Left ventricle myocardium superior (tissue), 1 donor: ENCODE measurements around the gene ABLIM1. TPM values are rescaled to one million over a fixed set of nuclear protein-coding genes. Genes with fewer than 3 reads are reported as not detected.

Source experiments
- ATAC-seq: fragments of 200-7000 bp; cut with Tn5 transposase; one replicate; pipeline ENCODE4 v1.9.1; 2020; ENCODE audit warnings: mild to moderate bottlenecking, moderate library complexity
- DNase-seq: peaks from one replicate; pipeline ENCODE4 v3.0.0-alpha.2; 2020
- intact Hi-C: fragments of 100-400 bp; cut with micrococcal nuclease; formaldehyde crosslinking; loops from one replicate; pipeline ENCODE4 v1.11.0; 2022
- total RNA-seq: library from RNA; stranded (reverse); fragmentation: NEBNext Ultra II Directional; extraction: Animal tissue kit (Norgen Biotek cat#: 25700); gene quantifications from one replicate; pipeline ENCODE4 v1.2.1, GENCODE V29; 2021
- donor health status: DM: no; HTN: yes; CAD: no; lungs with severe emphysema.

ABLIM1 gene
- total RNA-seq, 1 donor from 2014 or later = 808 TPM

GRCh38 chr10:114491419-114491818 lies 166.7 kb downstream of the ABLIM1 start:
- ATAC-seq = peak; percentile 50
- intact Hi-C loops = no loop called here
- peak; percentile 72 for DNase-seq

GRCh38 chr10:114489521-114490310 lies 168.4 kb downstream of the ABLIM1 start:
- intact Hi-C loops = no loop called here
- no peak for ATAC-seq
- DNase-seq = no peak

- no peak for ATAC-seq
- DNase-seq = no peak
- intact Hi-C loops = no loop called here
These were observed 170.1 kb downstream of the ABLIM1 start for GRCh38 chr10:114487815-114488536.

- ATAC-seq (no peak), DNase-seq (no peak)
- intact Hi-C loops = no loop called here
These were observed 170.9 kb downstream of the ABLIM1 start for GRCh38 chr10:114486938-114487814.

- DNase-seq (no peak), ATAC-seq (peak; percentile 4)
- intact Hi-C loops = no loop called here
These were observed 172.2 kb downstream of the ABLIM1 start for GRCh38 chr10:114485696-114486400.

GRCh38 chr10:114483575-114483974 lies 174.5 kb downstream of the ABLIM1 start:
- DNase-seq (peak; percentile 57), ATAC-seq (peak; percentile 60)
- intact Hi-C loops = no loop called here

- peak; percentile 45 for ATAC-seq
- intact Hi-C loops = no loop called here
- DNase-seq = no peak
These were observed 175.4 kb downstream of the ABLIM1 start for GRCh38 chr10:114482480-114483304.

GRCh38 chr10:114481055-114481454 lies 177.0 kb downstream of the ABLIM1 start:
- DNase-seq (no peak), ATAC-seq (no peak)
- intact Hi-C loops = no loop called here

- ATAC-seq (no peak), DNase-seq (no peak)
- intact Hi-C loops = loop anchor here (10.0 kb wide), 2 partner anchors 45 to 305 kb away; no protein-coding TSS in a partner anchor
These were observed 178.2 kb downstream of the ABLIM1 start for GRCh38 chr10:114479836-114480235.

GRCh38 chr10:114479307-114479706 lies 178.8 kb downstream of the ABLIM1 start:
- intact Hi-C loops = loop anchor here (10.0 kb wide), 2 partner anchors 45 to 305 kb away; no protein-coding TSS in a partner anchor
- DNase-seq (peak; percentile 59), ATAC-seq (peak; percentile 59)

- DNase-seq = no peak
- ATAC-seq = no peak
- intact Hi-C loops = loop anchor here (10.0 kb wide), 2 partner anchors 47 to 307 kb away; no protein-coding TSS in a partner anchor
These were observed 179.8 kb downstream of the ABLIM1 start for GRCh38 chr10:114478281-114478680.

- peak; percentile 63 for ATAC-seq
- intact Hi-C loops = loop anchor here (10.0 kb wide), 2 partner anchors 48 to 308 kb away; no protein-coding TSS in a partner anchor
- peak; percentile 46 for DNase-seq
These were observed 180.8 kb downstream of the ABLIM1 start for GRCh38 chr10:114477285-114477684.

GRCh38 chr10:114474989-114475388 lies 183.1 kb downstream of the ABLIM1 start:
- peak; percentile 16 for ATAC-seq
- intact Hi-C loops = loop anchor here (10.0 kb wide), 2 partner anchors 50 to 310 kb away; no protein-coding TSS in a partner anchor
- DNase-seq = no peak

- intact Hi-C loops = loop anchor here (10.0 kb wide), 2 partner anchors 51 to 311 kb away; no protein-coding TSS in a partner anchor
- DNase-seq = no peak
- ATAC-seq = no peak
These were observed 184.3 kb downstream of the ABLIM1 start for GRCh38 chr10:114473776-114474175.

GRCh38 chr10:114472877-114473253 lies 185.2 kb downstream of the ABLIM1 start:
- ATAC-seq (no peak), DNase-seq (no peak)
- intact Hi-C loops = loop anchor here (10.0 kb wide), 2 partner anchors 52 to 312 kb away; no protein-coding TSS in a partner anchor

GRCh38 chr10:114471906-114472876 lies 185.9 kb downstream of the ABLIM1 start:
- ATAC-seq (no peak), DNase-seq (no peak)
- intact Hi-C loops = loop anchor here (10.0 kb wide), 2 partner anchors 53 to 313 kb away; no protein-coding TSS in a partner anchor
